SK-N-SH treated with all-trans-retinoic acid at 6 μM for 48 hours (cell line): ENCODE data around the gene UROC1.

Source experiments
- ATAC-seq: fragments of 200-7000 bp; cut with Tn5 transposase; 3 replicates; pipeline ENCODE4 v1.9.1; 2020; ENCODE audit warnings: mild to moderate bottlenecking, moderate library complexity
- ARNTL ChIP-seq: fragments of 450-650 bp; formaldehyde crosslinking; IDR thresholded peaks from 2 replicates; pipeline ENCODE4 v1.5.0; 2020; ENCODE audit warnings: low read depth, mild to moderate bottlenecking, moderate library complexity, borderline replicate concordance
- BACH2 ChIP-seq: fragments of 250-450 bp; sonication (Bioruptor Pico); IDR thresholded peaks from 2 replicates; pipeline ENCODE4 v1.9.0; 2021; ENCODE audit warnings: mild to moderate bottlenecking, borderline replicate concordance
- CSDC2 ChIP-seq: fragments of 250-450 bp; sonication (Bioruptor Pico); IDR thresholded peaks from 2 replicates; pipeline ENCODE4 v1.5.0; 2020; ENCODE audit warnings: mild to moderate bottlenecking, moderate library complexity
- GLIS3 ChIP-seq: fragments of 250-450 bp; sonication (Bioruptor Pico); IDR thresholded peaks from 2 replicates; pipeline ENCODE4 v1.5.0; 2020; ENCODE audit warnings: mild to moderate bottlenecking, moderate library complexity
- OSR1 ChIP-seq: fragments of 250-450 bp; sonication (Bioruptor Pico); IDR thresholded peaks from 2 replicates; pipeline ENCODE4 v1.8.0; 2022; ENCODE audit warnings: moderate library complexity, mild to moderate bottlenecking, inconsistent platforms
- TCF4 ChIP-seq: fragments of 250-450 bp; sonication (Bioruptor Pico); IDR thresholded peaks from 2 replicates; pipeline ENCODE4 v1.8.0; 2021; ENCODE audit warnings: mild to moderate bottlenecking, moderate library complexity, borderline replicate concordance
- TOX ChIP-seq: fragments of 250-450 bp; sonication (Bioruptor Pico); IDR thresholded peaks from 2 replicates; pipeline ENCODE4 v1.8.0; 2021; ENCODE audit warnings: mild to moderate bottlenecking, moderate library complexity, borderline replicate concordance
- ZFP3 ChIP-seq: fragments of 250-450 bp; sonication (Bioruptor Pico); IDR thresholded peaks from 2 replicates; pipeline ENCODE4 v1.5.0; 2020; ENCODE audit warnings: mild to moderate bottlenecking, moderate library complexity
- ZFP30 ChIP-seq: fragments of 450-650 bp; formaldehyde crosslinking; IDR thresholded peaks from 2 replicates; pipeline ENCODE4 v1.5.0; 2022; ENCODE audit warnings: mild to moderate bottlenecking, moderate library complexity
- ZNF565 ChIP-seq: fragments of 450-650 bp; formaldehyde crosslinking; conservative IDR thresholded peaks from 2 replicates; pipeline ENCODE4 v1.5.0; 2020; ENCODE audit warnings: low read depth, mild to moderate bottlenecking, moderate library complexity
- TF ChIP-seq, protein P1 (sequence below): fragments of 250-450 bp; sonication (Bioruptor Pico); IDR thresholded peaks from 2 replicates; pipeline ENCODE4 v1.5.0; 2020; ENCODE audit warnings: mild to moderate bottlenecking, moderate library complexity
- TF ChIP-seq, protein P2 (sequence below): fragments of 250-450 bp; sonication (Bioruptor Pico); IDR thresholded peaks from 2 replicates; pipeline ENCODE4 v1.5.1; 2020; ENCODE audit warnings: low read depth, mild to moderate bottlenecking, moderate library complexity
- TF ChIP-seq, protein P3 (sequence below): fragments of 250-450 bp; sonication (Bioruptor Pico); IDR thresholded peaks from 2 replicates; pipeline ENCODE4 v1.8.0; 2021; ENCODE audit warnings: low read depth, mild to moderate bottlenecking, moderate library complexity, borderline replicate concordance

The UROC1 gene

DNA sequence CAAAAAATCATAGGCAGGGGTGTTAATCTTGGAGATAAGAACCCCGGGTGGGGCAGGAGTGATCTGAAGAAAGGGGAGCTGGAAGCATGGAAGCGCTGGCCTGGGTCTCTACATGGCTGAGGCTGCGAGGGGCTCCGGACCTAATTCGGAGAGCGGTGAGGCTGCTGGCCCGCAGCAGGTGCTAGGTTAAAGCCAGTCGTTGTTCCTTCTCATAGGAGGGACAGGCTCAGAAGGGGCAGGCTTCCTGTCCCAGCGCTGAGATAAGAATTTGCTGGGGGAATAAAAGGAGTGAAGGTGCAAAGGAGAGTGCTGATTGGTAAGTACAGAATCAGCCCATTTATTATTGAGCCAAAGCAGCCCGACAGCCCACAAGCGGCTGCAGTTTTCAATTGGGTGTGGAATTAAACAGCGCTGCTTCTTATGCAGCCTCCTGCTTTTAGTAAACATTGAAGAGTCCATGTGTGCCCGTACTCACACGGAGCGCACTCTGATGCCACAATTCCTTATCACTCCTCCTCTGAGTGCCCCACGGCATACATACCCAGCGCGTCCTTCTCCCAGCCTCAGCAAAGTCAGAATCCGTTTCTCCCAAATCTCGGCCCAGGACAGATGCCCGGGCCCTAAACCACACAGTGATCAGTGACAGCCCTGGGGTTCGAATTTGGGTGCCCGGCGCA is 23.5 kb upstream of the UROC1 start:
- peak; percentile 8 for ATAC-seq

DNA sequence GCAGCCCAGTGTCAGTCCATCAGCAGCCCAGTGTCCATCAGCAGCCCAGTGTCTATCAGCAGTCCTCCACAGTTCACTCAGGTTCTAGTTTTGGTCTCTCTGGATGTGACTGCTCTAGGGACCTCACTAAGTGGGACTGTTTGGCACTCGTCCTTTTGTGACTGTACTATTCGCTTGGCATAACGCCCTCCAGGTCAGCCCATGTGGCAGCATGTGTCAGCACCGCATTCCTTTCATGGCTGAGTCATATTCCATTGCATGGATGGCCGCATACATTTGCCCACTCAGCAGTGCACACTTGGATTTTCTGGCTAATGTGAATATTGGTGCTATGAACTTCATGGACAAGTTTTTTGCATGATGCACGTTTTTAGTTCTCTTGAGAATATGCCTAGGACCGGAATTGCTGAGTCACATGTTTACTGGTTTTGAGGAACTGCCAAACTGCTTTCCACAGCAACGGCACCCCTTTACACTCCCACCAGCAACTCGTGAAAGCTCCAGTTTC is 22.8 kb upstream of the UROC1 start:
- no peak for TF ChIP-seq CSDC2 (CRISPR knock-in tag)

More for the DNA sequence above, 23.5 kb upstream of the UROC1 start:
- TF ChIP-seq TCF4 (no peak), ZNF565 (CRISPR knock-in tag) (no peak), GLIS3 (no peak), ARNTL (CRISPR knock-in tag) (no peak), OSR1 (CRISPR knock-in tag) (no peak), TOX (no peak)
- TF ChIP-seq, protein P1, sequence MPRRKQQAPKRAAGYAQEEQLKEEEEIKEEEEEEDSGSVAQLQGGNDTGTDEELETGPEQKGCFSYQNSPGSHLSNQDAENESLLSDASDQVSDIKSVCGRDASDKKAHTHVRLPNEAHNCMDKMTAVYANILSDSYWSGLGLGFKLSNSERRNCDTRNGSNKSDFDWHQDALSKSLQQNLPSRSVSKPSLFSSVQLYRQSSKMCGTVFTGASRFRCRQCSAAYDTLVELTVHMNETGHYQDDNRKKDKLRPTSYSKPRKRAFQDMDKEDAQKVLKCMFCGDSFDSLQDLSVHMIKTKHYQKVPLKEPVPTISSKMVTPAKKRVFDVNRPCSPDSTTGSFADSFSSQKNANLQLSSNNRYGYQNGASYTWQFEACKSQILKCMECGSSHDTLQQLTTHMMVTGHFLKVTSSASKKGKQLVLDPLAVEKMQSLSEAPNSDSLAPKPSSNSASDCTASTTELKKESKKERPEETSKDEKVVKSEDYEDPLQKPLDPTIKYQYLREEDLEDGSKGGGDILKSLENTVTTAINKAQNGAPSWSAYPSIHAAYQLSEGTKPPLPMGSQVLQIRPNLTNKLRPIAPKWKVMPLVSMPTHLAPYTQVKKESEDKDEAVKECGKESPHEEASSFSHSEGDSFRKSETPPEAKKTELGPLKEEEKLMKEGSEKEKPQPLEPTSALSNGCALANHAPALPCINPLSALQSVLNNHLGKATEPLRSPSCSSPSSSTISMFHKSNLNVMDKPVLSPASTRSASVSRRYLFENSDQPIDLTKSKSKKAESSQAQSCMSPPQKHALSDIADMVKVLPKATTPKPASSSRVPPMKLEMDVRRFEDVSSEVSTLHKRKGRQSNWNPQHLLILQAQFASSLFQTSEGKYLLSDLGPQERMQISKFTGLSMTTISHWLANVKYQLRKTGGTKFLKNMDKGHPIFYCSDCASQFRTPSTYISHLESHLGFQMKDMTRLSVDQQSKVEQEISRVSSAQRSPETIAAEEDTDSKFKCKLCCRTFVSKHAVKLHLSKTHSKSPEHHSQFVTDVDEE (CRISPR knock-in tag), result no peak
- TF ChIP-seq, protein P2, sequence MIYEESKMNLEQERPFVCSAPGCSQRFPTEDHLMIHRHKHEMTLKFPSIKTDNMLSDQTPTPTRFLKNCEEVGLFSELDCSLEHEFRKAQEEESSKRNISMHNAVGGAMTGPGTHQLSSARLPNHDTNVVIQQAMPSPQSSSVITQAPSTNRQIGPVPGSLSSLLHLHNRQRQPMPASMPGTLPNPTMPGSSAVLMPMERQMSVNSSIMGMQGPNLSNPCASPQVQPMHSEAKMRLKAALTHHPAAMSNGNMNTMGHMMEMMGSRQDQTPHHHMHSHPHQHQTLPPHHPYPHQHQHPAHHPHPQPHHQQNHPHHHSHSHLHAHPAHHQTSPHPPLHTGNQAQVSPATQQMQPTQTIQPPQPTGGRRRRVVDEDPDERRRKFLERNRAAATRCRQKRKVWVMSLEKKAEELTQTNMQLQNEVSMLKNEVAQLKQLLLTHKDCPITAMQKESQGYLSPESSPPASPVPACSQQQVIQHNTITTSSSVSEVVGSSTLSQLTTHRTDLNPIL (CRISPR knock-in tag), result no peak
- TF ChIP-seq, protein P3, sequence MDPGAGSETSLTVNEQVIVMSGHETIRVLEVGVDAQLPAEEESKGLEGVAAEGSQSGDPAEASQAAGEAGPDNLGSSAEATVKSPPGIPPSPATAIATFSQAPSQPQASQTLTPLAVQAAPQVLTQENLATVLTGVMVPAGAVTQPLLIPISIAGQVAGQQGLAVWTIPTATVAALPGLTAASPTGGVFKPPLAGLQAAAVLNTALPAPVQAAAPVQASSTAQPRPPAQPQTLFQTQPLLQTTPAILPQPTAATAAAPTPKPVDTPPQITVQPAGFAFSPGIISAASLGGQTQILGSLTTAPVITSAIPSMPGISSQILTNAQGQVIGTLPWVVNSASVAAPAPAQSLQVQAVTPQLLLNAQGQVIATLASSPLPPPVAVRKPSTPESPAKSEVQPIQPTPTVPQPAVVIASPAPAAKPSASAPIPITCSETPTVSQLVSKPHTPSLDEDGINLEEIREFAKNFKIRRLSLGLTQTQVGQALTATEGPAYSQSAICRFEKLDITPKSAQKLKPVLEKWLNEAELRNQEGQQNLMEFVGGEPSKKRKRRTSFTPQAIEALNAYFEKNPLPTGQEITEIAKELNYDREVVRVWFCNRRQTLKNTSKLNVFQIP, result no peak
- TF ChIP-seq, all 23 proteins: peak for 0

DNA sequence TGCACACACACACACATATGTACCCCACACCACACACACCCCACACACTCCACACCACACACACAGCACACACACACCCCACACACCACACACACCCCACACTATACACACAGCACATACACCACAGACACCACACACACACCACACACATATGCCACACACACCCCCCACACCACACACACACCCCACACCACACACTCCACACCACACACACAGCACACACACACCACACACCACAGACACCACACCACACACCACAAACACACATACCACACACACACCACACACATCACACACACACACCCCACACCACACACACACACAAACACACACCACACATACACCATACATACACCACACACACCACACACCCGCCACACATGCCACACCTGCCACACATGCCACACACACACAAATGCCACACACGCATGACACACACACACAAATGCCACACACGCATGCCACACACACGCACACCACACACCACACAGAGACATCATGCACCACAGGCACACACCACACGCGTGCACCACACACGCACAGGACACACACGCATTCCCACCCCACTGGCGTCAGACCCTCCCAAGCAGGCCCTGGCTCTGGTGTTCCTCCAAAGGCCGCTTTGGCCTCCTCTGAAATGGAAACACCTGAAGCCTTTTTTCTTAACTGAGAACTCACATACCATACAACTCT is 22.1 kb upstream of the UROC1 start:
- no peak for ATAC-seq
- no peak for TF ChIP-seq ZFP3 (CRISPR knock-in tag)

More for the DNA sequence above, 22.8 kb upstream of the UROC1 start:
- ATAC-seq, result peak; percentile 85

DNA sequence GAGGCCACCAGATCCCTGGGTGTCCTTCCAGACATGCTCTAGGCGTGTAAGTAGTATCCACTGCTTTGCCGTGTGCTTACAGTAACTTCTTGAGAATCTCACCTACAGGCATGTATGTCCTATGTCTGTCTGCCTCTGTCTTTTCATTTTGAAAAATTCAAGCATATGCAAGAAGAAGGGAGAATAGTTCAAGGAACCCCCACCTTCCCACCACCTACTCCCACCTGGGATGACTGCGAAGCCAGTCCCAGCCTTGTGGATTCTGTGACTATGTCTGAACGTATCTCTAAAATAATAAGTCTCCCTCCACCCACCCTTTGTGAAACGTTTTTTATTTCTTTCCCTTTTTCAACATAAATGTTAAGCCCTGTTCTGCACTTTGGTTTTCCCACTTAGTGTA is 21.4 kb upstream of the UROC1 start:
- no peak for TF ChIP-seq ZFP30 (CRISPR knock-in tag)
- TF ChIP-seq, all 23 proteins: peak for 0

DNA sequence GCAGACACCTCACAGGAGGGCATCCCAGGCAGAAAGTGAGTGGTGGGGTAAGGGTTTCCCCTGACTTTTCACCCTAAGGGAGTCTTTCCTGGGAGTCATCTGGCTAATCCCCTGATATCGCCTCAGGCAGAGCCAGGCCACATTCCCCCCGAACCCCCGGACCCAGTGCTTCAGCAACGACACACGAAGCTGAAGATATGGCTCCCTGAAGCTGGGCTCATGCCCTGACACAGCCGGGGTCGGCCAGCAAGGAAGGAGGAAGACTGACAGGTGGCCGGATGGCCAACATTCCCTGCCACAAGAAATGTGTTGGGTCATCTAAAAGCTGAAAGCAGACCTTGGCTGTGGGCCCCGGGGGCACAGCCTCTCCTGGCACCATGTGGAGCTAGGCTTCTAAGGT is 20.7 kb upstream of the UROC1 start:
- no peak for ATAC-seq
- TF ChIP-seq TCF4, result no peak
- no peak for TF ChIP-seq ARNTL (CRISPR knock-in tag)
- TF ChIP-seq, protein P3, result no peak
- TF ChIP-seq OSR1 (CRISPR knock-in tag), result no peak
- no peak for TF ChIP-seq BACH2

More for the DNA sequence above, 21.4 kb upstream of the UROC1 start:
- no peak for ATAC-seq

DNA sequence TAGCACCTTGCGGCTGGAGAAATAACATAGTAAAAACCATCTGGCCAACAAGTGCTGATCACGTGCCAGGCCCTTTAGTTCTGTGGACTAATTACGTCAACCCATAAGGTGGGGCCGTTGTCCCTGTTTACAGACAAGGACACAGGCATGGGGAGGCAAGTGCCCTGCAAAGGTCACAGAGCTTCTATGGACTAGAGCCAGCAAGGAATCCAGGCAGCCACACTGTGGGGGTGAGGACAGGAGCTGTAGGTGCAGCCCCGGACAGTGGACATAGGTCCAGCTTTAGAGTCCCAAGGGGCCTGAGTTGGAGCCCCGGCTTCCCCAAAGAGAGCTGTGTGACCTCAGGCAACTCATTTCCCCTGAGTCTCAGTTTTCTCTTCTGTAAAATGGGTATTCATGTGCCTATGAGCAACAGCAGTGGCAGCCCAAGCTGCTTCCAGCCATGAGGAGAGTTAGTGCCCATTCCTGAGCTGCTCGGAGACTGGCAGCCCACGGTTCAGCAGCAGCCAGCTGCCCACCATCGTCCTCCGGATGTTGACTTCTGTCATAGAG is 20.2 kb upstream of the UROC1 start:
- no peak for ATAC-seq
- no peak for TF ChIP-seq ARNTL (CRISPR knock-in tag)
